ENCODE results near the gene NR2F1-AS1. TPM values are rescaled to one million over a fixed set of nuclear protein-coding genes. Genes with fewer than 3 reads are reported as not detected.
"Not testable (repeated sequence)": the region's sequence is repeated elsewhere in the genome, so short reads cannot be mapped to it uniquely, and the experiment has no call there.

NR2F1-AS1 gene
- total RNA-seq, 2 experiments from 2014 or later: not detected

- peaks cover 10% of the 10 kb centered on the region for H3K4me1 Mint-ChIP-seq (ENCODE audit: low read depth)
- no peak overlapping the region for H3K4me3 Mint-ChIP-seq
- DNase-seq (no peak), ATAC-seq (peak; percentile 51)
- H3K27ac Mint-ChIP-seq: no peak overlapping the region
- no peaks in the 10 kb centered on the region for H3K9me3 Mint-ChIP-seq (ENCODE audit: insufficient read depth)
- H3K36me3 Mint-ChIP-seq (ENCODE audit: low read depth): peaks cover 6% of the 10 kb centered on the region
- POLR2A ChIA-PET: no interaction called here
- peaks cover 66% of the 10 kb centered on the region for H3K27me3 Mint-ChIP-seq (ENCODE audit: low read depth)
- CTCF ChIA-PET: no interaction called here
Measured at GRCh38 chr5:93570294-93571113, 10.5 kb downstream of the NR2F1-AS1 start.

GRCh38 chr5:93569300-93570160 is 11.5 kb downstream of the NR2F1-AS1 start:
- ATAC-seq: no peak

GRCh38 chr5:93567424-93567823 is 13.6 kb downstream of the NR2F1-AS1 start:
- Mint-ChIP-seq H3K9me3 (ENCODE audit: insufficient read depth) (no peaks in the 10 kb centered on the region), H3K27me3 (ENCODE audit: low read depth) (peaks cover 39% of the 10 kb centered on the region), H3K4me3 (no peak overlapping the region), H3K27ac (no peak overlapping the region), H3K36me3 (ENCODE audit: low read depth) (peaks cover 3% of the 10 kb centered on the region), H3K4me1 (ENCODE audit: low read depth) (peaks cover 9% of the 10 kb centered on the region)
- ATAC-seq (no peak), DNase-seq (no peak)
- CTCF ChIA-PET: no interaction called here
- POLR2A ChIA-PET: no interaction called here

More at GRCh38 chr5:93569300-93570160, 11.5 kb downstream of the NR2F1-AS1 start:
- POLR2A ChIA-PET: no interaction called here
- Mint-ChIP-seq H3K27ac (no peak overlapping the region), H3K9me3 (ENCODE audit: insufficient read depth) (no peaks in the 10 kb centered on the region), H3K27me3 (ENCODE audit: low read depth) (peaks cover 58% of the 10 kb centered on the region), H3K4me1 (ENCODE audit: low read depth) (peaks cover 10% of the 10 kb centered on the region), H3K4me3 (no peak overlapping the region), H3K36me3 (ENCODE audit: low read depth) (peaks cover 6% of the 10 kb centered on the region)
- CTCF ChIA-PET: no interaction called here
- no peak for DNase-seq

- Mint-ChIP-seq H3K4me3 (no peak overlapping the region), H3K9me3 (ENCODE audit: insufficient read depth) (no peaks in the 10 kb centered on the region), H3K27ac (no peak overlapping the region), H3K27me3 (ENCODE audit: low read depth) (peaks cover 28% of the 10 kb centered on the region), H3K36me3 (ENCODE audit: low read depth) (no peaks in the 10 kb centered on the region), H3K4me1 (ENCODE audit: low read depth) (peaks cover 3% of the 10 kb centered on the region)
- no peak for ATAC-seq
- ChIA-PET CTCF (no interaction called here), POLR2A (no interaction called here)
- no peak for DNase-seq
Measured at GRCh38 chr5:93566091-93566490, 14.9 kb downstream of the NR2F1-AS1 start.

GRCh38 chr5:93557021-93557604 is 23.9 kb downstream of the NR2F1-AS1 start:
- Mint-ChIP-seq H3K4me1 (ENCODE audit: low read depth) (no peaks in the 10 kb centered on the region), H3K9me3 (ENCODE audit: insufficient read depth) (no peaks in the 10 kb centered on the region), H3K27ac (no peak overlapping the region), H3K27me3 (ENCODE audit: low read depth) (peaks cover 7% of the 10 kb centered on the region), H3K36me3 (ENCODE audit: low read depth) (no peaks in the 10 kb centered on the region), H3K4me3 (no peak overlapping the region)
- POLR2A ChIA-PET: no interaction called here
- no peak for ATAC-seq
- CTCF ChIA-PET: no interaction called here
- no peak for DNase-seq

GRCh38 chr5:93549594-93549993 is 31.4 kb downstream of the NR2F1-AS1 start:
- H3K9me3 Mint-ChIP-seq (ENCODE audit: insufficient read depth); DNase-seq; CTCF ChIA-PET; H3K27ac Mint-ChIP-seq; ATAC-seq; H3K4me1 Mint-ChIP-seq (ENCODE audit: low read depth); H3K36me3 Mint-ChIP-seq (ENCODE audit: low read depth); H3K27me3 Mint-ChIP-seq (ENCODE audit: low read depth); H3K4me3 Mint-ChIP-seq; POLR2A ChIA-PET: not testable (repeated sequence)

GRCh38 chr5:93545872-93546271 is 35.1 kb downstream of the NR2F1-AS1 start:
- Mint-ChIP-seq H3K4me1 (ENCODE audit: low read depth) (no peaks in the 10 kb centered on the region), H3K27ac (no peak overlapping the region), H3K27me3 (ENCODE audit: low read depth) (peaks cover 9% of the 10 kb centered on the region), H3K36me3 (ENCODE audit: low read depth) (no peaks in the 10 kb centered on the region), H3K4me3 (no peak overlapping the region), H3K9me3 (ENCODE audit: insufficient read depth) (no peaks in the 10 kb centered on the region)
- ChIA-PET CTCF (no interaction called here), POLR2A (no interaction called here)
- DNase-seq (no peak), ATAC-seq (no peak)

GRCh38 chr5:93532370-93532769 is 48.6 kb downstream of the NR2F1-AS1 start:
- Mint-ChIP-seq H3K4me3 (no peak overlapping the region), H3K27ac (no peak overlapping the region), H3K36me3 (ENCODE audit: low read depth) (no peaks in the 10 kb centered on the region), H3K27me3 (ENCODE audit: low read depth) (no peaks in the 10 kb centered on the region), H3K9me3 (ENCODE audit: insufficient read depth) (no peaks in the 10 kb centered on the region), H3K4me1 (ENCODE audit: low read depth) (no peaks in the 10 kb centered on the region)
- CTCF ChIA-PET: no interaction called here
- DNase-seq: no peak
- POLR2A ChIA-PET: no interaction called here
- ATAC-seq: no peak

- H3K27me3 Mint-ChIP-seq (ENCODE audit: low read depth); H3K4me1 Mint-ChIP-seq (ENCODE audit: low read depth); H3K36me3 Mint-ChIP-seq (ENCODE audit: low read depth); H3K9me3 Mint-ChIP-seq (ENCODE audit: insufficient read depth); ATAC-seq; H3K27ac Mint-ChIP-seq; H3K4me3 Mint-ChIP-seq; CTCF ChIA-PET; POLR2A ChIA-PET; DNase-seq: not testable (repeated sequence)
Measured at GRCh38 chr5:93521815-93522214, 59.2 kb downstream of the NR2F1-AS1 start.

- ATAC-seq: no peak
- no peak for DNase-seq
- CTCF ChIA-PET: no interaction called here
- Mint-ChIP-seq H3K27ac (no peak overlapping the region), H3K4me1 (ENCODE audit: low read depth) (no peaks in the 10 kb centered on the region), H3K4me3 (no peak overlapping the region), H3K27me3 (ENCODE audit: low read depth) (no peaks in the 10 kb centered on the region), H3K36me3 (ENCODE audit: low read depth) (no peaks in the 10 kb centered on the region), H3K9me3 (ENCODE audit: insufficient read depth) (no peaks in the 10 kb centered on the region)
- POLR2A ChIA-PET: no interaction called here
Measured at GRCh38 chr5:93519740-93520139, 61.3 kb downstream of the NR2F1-AS1 start.

GRCh38 chr5:93517828-93518227 is 63.2 kb downstream of the NR2F1-AS1 start:
- H3K36me3 Mint-ChIP-seq (ENCODE audit: low read depth): no peaks in the 10 kb centered on the region
- ATAC-seq: no peak
- no peak overlapping the region for H3K4me3 Mint-ChIP-seq

GRCh38 chr5:93513298-93513697 is 67.7 kb downstream of the NR2F1-AS1 start:
- Mint-ChIP-seq H3K27ac (no peak overlapping the region), H3K27me3 (ENCODE audit: low read depth) (no peaks in the 10 kb centered on the region), H3K9me3 (ENCODE audit: insufficient read depth) (no peaks in the 10 kb centered on the region), H3K36me3 (ENCODE audit: low read depth) (no peaks in the 10 kb centered on the region), H3K4me3 (no peak overlapping the region), H3K4me1 (ENCODE audit: low read depth) (no peaks in the 10 kb centered on the region)
- no peak for ATAC-seq
- CTCF ChIA-PET: no interaction called here
- DNase-seq: no peak
- POLR2A ChIA-PET: no interaction called here

More at GRCh38 chr5:93517828-93518227, 63.2 kb downstream of the NR2F1-AS1 start:
- H3K27me3 Mint-ChIP-seq (ENCODE audit: low read depth): no peaks in the 10 kb centered on the region
- H3K27ac Mint-ChIP-seq: no peak overlapping the region
- no peak for DNase-seq
- no peaks in the 10 kb centered on the region for H3K4me1 Mint-ChIP-seq (ENCODE audit: low read depth)
- ChIA-PET POLR2A (no interaction called here), CTCF (no interaction called here)
- H3K9me3 Mint-ChIP-seq (ENCODE audit: insufficient read depth): no peaks in the 10 kb centered on the region
